PC-9 (cell line): Measurements from ENCODE around the gene NAGK.

Experiments used
- EZH2 ChIP-seq: fragments of 200-600 bp; sonication (generic); IDR thresholded peaks from 2 replicates; pipeline ENCODE4 v1.8.0; 2017; ENCODE audit warnings: antibody characterized with exemption, low read depth
- TF ChIP-seq, protein P1 (sequence below): fragments of 200-600 bp; sonication (generic); conservative IDR thresholded peaks from 2 replicates; pipeline ENCODE4 v1.6.1; 2017; ENCODE audit warnings: mixed run types, antibody characterized with exemption, mild to moderate bottlenecking, moderate library complexity

DNA sequence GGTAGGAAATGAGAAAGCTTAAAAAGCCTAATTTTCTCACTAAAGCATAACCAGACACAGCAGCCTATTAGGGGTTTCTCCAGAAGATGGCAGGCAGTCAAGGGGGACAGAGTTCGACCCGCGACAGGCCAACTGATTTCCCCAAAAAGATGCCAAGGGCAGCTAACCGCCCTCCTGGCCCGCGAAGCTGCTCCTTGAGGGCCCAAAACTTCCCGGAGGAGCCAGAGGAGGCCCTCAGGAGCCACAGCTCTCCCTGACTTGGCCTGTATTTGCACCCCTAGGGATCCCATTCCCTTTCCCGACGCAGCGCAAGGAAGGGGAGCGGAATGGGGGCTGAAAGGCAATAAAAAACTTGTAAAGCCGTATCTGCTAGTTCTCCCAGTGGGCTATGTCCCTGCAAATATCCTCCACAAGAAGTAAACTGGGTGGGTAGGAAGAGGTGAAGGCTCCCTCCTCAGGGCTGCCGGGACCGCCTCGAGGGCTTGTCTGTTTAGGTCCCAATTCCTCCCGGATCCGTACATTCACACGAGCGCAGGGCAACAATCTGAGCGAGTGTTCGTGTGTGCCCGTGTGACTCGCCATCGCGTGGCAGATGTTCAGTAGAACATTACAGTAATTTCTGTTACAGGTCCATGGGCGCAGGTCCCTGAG lies 756 bp upstream of the NAGK start:
- TF ChIP-seq, protein P1, sequence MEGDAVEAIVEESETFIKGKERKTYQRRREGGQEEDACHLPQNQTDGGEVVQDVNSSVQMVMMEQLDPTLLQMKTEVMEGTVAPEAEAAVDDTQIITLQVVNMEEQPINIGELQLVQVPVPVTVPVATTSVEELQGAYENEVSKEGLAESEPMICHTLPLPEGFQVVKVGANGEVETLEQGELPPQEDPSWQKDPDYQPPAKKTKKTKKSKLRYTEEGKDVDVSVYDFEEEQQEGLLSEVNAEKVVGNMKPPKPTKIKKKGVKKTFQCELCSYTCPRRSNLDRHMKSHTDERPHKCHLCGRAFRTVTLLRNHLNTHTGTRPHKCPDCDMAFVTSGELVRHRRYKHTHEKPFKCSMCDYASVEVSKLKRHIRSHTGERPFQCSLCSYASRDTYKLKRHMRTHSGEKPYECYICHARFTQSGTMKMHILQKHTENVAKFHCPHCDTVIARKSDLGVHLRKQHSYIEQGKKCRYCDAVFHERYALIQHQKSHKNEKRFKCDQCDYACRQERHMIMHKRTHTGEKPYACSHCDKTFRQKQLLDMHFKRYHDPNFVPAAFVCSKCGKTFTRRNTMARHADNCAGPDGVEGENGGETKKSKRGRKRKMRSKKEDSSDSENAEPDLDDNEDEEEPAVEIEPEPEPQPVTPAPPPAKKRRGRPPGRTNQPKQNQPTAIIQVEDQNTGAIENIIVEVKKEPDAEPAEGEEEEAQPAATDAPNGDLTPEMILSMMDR, result no peak
- no peak for TF ChIP-seq EZH2
